ENCODE measurements around the gene BUD13. TPM values are rescaled to one million over a fixed set of nuclear protein-coding genes. Genes with fewer than 3 reads are reported as not detected.

BUD13 gene
- total RNA-seq, 1 donor from 2014 or later = 18.8 TPM

- peaks cover 6 to 15% (median 11%) of the 10 kb centered on the region in 3 donors for H3K4me1 ChIP-seq (ENCODE audit: control insufficient read depth in 3 of 3, insufficient read depth in 3 of 3, low read length in 3 of 3)
- H3K27ac ChIP-seq (ENCODE audit: low read depth, low read length) = no peak overlapping the region
- peaks cover 0 to 8% (median 2%) of the 10 kb centered on the region in 3 donors for H3K27me3 ChIP-seq (ENCODE audit: control insufficient read depth in 3 of 3, insufficient read depth in 3 of 3, low read length in 3 of 3)
- H3K36me3 ChIP-seq (ENCODE audit: control insufficient read depth in 3 of 3, insufficient read depth in 3 of 3, low read length in 3 of 3) = no peaks in the 10 kb centered on the region
- H3K9ac ChIP-seq (ENCODE audit: low read depth in 1 of 3, low read length in 3 of 3) = no peak overlapping the region
- H3K9me3 ChIP-seq (ENCODE audit: control insufficient read depth in 3 of 3, low read length in 3 of 3) = no peaks in the 10 kb centered on the region
- H3K4me3 ChIP-seq (ENCODE audit: low read length in 3 of 3) = no peak overlapping the region
Observed at GRCh38 chr11:116723511-116723910, 49.3 kb downstream of the BUD13 start.

- H3K27me3 ChIP-seq (ENCODE audit: control insufficient read depth in 3 of 3, insufficient read depth in 3 of 3, low read length in 3 of 3) = peaks cover 0 to 4% (median 3%) of the 10 kb centered on the region in 3 donors
- no peak overlapping the region for H3K27ac ChIP-seq (ENCODE audit: low read depth, low read length)
- no peak overlapping the region for H3K4me3 ChIP-seq (ENCODE audit: low read length in 3 of 3)
- H3K36me3 ChIP-seq (ENCODE audit: control insufficient read depth in 3 of 3, insufficient read depth in 3 of 3, low read length in 3 of 3) = no peaks in the 10 kb centered on the region
- H3K4me1 ChIP-seq (ENCODE audit: control insufficient read depth in 3 of 3, insufficient read depth in 3 of 3, low read length in 3 of 3) = peaks cover 6 to 15% (median 11%) of the 10 kb centered on the region in 3 donors
- no peaks in the 10 kb centered on the region for H3K9me3 ChIP-seq (ENCODE audit: control insufficient read depth in 3 of 3, low read length in 3 of 3)
- no peak overlapping the region for H3K9ac ChIP-seq (ENCODE audit: low read depth in 1 of 3, low read length in 3 of 3)
Observed at GRCh38 chr11:116721988-116722387, 50.8 kb downstream of the BUD13 start.

GRCh38 chr11:116720895-116721294 lies 51.9 kb downstream of the BUD13 start:
- Histone ChIP-seq H3K4me3 (ENCODE audit: low read length in 3 of 3) (no peak overlapping the region), H3K27me3 (ENCODE audit: control insufficient read depth in 3 of 3, insufficient read depth in 3 of 3, low read length in 3 of 3) (peaks cover 0 to 3% (median 0%) of the 10 kb centered on the region in 3 donors), H3K9me3 (ENCODE audit: control insufficient read depth in 3 of 3, low read length in 3 of 3) (no peaks in the 10 kb centered on the region), H3K36me3 (ENCODE audit: control insufficient read depth in 3 of 3, insufficient read depth in 3 of 3, low read length in 3 of 3) (no peaks in the 10 kb centered on the region), H3K9ac (ENCODE audit: low read depth in 1 of 3, low read length in 3 of 3) (no peak overlapping the region), H3K4me1 (ENCODE audit: control insufficient read depth in 3 of 3, insufficient read depth in 3 of 3, low read length in 3 of 3) (peaks cover 5 to 7% (median 7%) of the 10 kb centered on the region in 3 donors), H3K27ac (ENCODE audit: low read depth, low read length) (no peak overlapping the region)

GRCh38 chr11:116718955-116719501 lies 53.8 kb downstream of the BUD13 start:
- Histone ChIP-seq H3K36me3 (ENCODE audit: control insufficient read depth in 3 of 3, insufficient read depth in 3 of 3, low read length in 3 of 3) (no peaks in the 10 kb centered on the region), H3K27ac (ENCODE audit: low read depth, low read length) (no peak overlapping the region), H3K9ac (ENCODE audit: low read depth in 1 of 3, low read length in 3 of 3) (no peak overlapping the region), H3K4me1 (ENCODE audit: control insufficient read depth in 3 of 3, insufficient read depth in 3 of 3, low read length in 3 of 3) (no peaks in the 10 kb centered on the region), H3K4me3 (ENCODE audit: low read length in 3 of 3) (no peak overlapping the region), H3K27me3 (ENCODE audit: control insufficient read depth in 3 of 3, insufficient read depth in 3 of 3, low read length in 3 of 3) (peaks cover 0 to 3% (median under 1%) of the 10 kb centered on the region in 3 donors), H3K9me3 (ENCODE audit: control insufficient read depth in 3 of 3, low read length in 3 of 3) (no peaks in the 10 kb centered on the region)

- Histone ChIP-seq H3K36me3 (ENCODE audit: control insufficient read depth in 3 of 3, insufficient read depth in 3 of 3, low read length in 3 of 3) (no peaks in the 10 kb centered on the region), H3K9ac (ENCODE audit: low read depth in 1 of 3, low read length in 3 of 3) (no peak overlapping the region), H3K9me3 (ENCODE audit: control insufficient read depth in 3 of 3, low read length in 3 of 3) (no peaks in the 10 kb centered on the region), H3K4me3 (ENCODE audit: low read length in 3 of 3) (no peak overlapping the region), H3K27ac (ENCODE audit: low read depth, low read length) (no peak overlapping the region), H3K27me3 (ENCODE audit: control insufficient read depth in 3 of 3, insufficient read depth in 3 of 3, low read length in 3 of 3) (peaks cover 0 to 7% (median 3%) of the 10 kb centered on the region in 3 donors), H3K4me1 (ENCODE audit: control insufficient read depth in 3 of 3, insufficient read depth in 3 of 3, low read length in 3 of 3) (no peaks in the 10 kb centered on the region)
Observed at GRCh38 chr11:116716621-116717020, 56.2 kb downstream of the BUD13 start.

GRCh38 chr11:116715383-116715782 lies 57.4 kb downstream of the BUD13 start:
- H3K9ac ChIP-seq (ENCODE audit: low read depth in 1 of 3, low read length in 3 of 3) = no peak overlapping the region

GRCh38 chr11:116714902-116715301 lies 57.9 kb downstream of the BUD13 start:
- Histone ChIP-seq H3K9ac (ENCODE audit: low read depth in 1 of 3, low read length in 3 of 3) (no peak overlapping the region), H3K36me3 (ENCODE audit: control insufficient read depth in 3 of 3, insufficient read depth in 3 of 3, low read length in 3 of 3) (no peaks in the 10 kb centered on the region), H3K9me3 (ENCODE audit: control insufficient read depth in 3 of 3, low read length in 3 of 3) (no peaks in the 10 kb centered on the region), H3K4me1 (ENCODE audit: control insufficient read depth in 3 of 3, insufficient read depth in 3 of 3, low read length in 3 of 3) (no peaks in the 10 kb centered on the region), H3K27ac (ENCODE audit: low read depth, low read length) (no peak overlapping the region), H3K4me3 (ENCODE audit: low read length in 3 of 3) (no peak overlapping the region), H3K27me3 (ENCODE audit: control insufficient read depth in 3 of 3, insufficient read depth in 3 of 3, low read length in 3 of 3) (peaks cover 8 to 19% (median 11%) of the 10 kb centered on the region in 3 donors)

More at GRCh38 chr11:116715383-116715782, 57.4 kb downstream of the BUD13 start:
- no peak overlapping the region for H3K4me3 ChIP-seq (ENCODE audit: low read length in 3 of 3)
- no peaks in the 10 kb centered on the region for H3K4me1 ChIP-seq (ENCODE audit: control insufficient read depth in 3 of 3, insufficient read depth in 3 of 3, low read length in 3 of 3)
- no peak overlapping the region for H3K27ac ChIP-seq (ENCODE audit: low read depth, low read length)
- no peaks in the 10 kb centered on the region for H3K36me3 ChIP-seq (ENCODE audit: control insufficient read depth in 3 of 3, insufficient read depth in 3 of 3, low read length in 3 of 3)
- no peaks in the 10 kb centered on the region for H3K9me3 ChIP-seq (ENCODE audit: control insufficient read depth in 3 of 3, low read length in 3 of 3)
- H3K27me3 ChIP-seq (ENCODE audit: control insufficient read depth in 3 of 3, insufficient read depth in 3 of 3, low read length in 3 of 3) = peaks cover 8 to 19% (median 10%) of the 10 kb centered on the region in 3 donors

GRCh38 chr11:116712428-116712827 lies 60.4 kb downstream of the BUD13 start:
- H3K9me3 ChIP-seq (ENCODE audit: control insufficient read depth in 3 of 3, low read length in 3 of 3) = no peaks in the 10 kb centered on the region
- no peak overlapping the region for H3K4me3 ChIP-seq (ENCODE audit: low read length in 3 of 3)
- no peak overlapping the region for H3K27ac ChIP-seq (ENCODE audit: low read depth, low read length)
- no peaks in the 10 kb centered on the region for H3K36me3 ChIP-seq (ENCODE audit: control insufficient read depth in 3 of 3, insufficient read depth in 3 of 3, low read length in 3 of 3)
- peaks cover 0 to 5% (median 5%) of the 10 kb centered on the region in 3 donors for H3K4me1 ChIP-seq (ENCODE audit: control insufficient read depth in 3 of 3, insufficient read depth in 3 of 3, low read length in 3 of 3)
- no peak overlapping the region for H3K9ac ChIP-seq (ENCODE audit: low read depth in 1 of 3, low read length in 3 of 3)
- H3K27me3 ChIP-seq (ENCODE audit: control insufficient read depth in 3 of 3, insufficient read depth in 3 of 3, low read length in 3 of 3) = peaks cover 12 to 34% (median 22%) of the 10 kb centered on the region in 3 donors

GRCh38 chr11:116710762-116711161 lies 62.0 kb downstream of the BUD13 start:
- H3K27ac ChIP-seq (ENCODE audit: low read depth, low read length) = no peak overlapping the region
- H3K27me3 ChIP-seq (ENCODE audit: control insufficient read depth in 3 of 3, insufficient read depth in 3 of 3, low read length in 3 of 3) = peaks cover 16 to 35% (median 23%) of the 10 kb centered on the region in 3 donors
- no peaks in the 10 kb centered on the region for H3K9me3 ChIP-seq (ENCODE audit: control insufficient read depth in 3 of 3, low read length in 3 of 3)
- H3K4me3 ChIP-seq (ENCODE audit: low read length in 3 of 3) = no peak overlapping the region
- no peak overlapping the region for H3K9ac ChIP-seq (ENCODE audit: low read depth in 1 of 3, low read length in 3 of 3)
- no peaks in the 10 kb centered on the region for H3K36me3 ChIP-seq (ENCODE audit: control insufficient read depth in 3 of 3, insufficient read depth in 3 of 3, low read length in 3 of 3)
- H3K4me1 ChIP-seq (ENCODE audit: control insufficient read depth in 3 of 3, insufficient read depth in 3 of 3, low read length in 3 of 3) = peaks cover 0 to 12% (median 6%) of the 10 kb centered on the region in 3 donors

GRCh38 chr11:116710001-116710674 lies 62.6 kb downstream of the BUD13 start:
- peaks cover 18 to 35% (median 23%) of the 10 kb centered on the region in 3 donors for H3K27me3 ChIP-seq (ENCODE audit: control insufficient read depth in 3 of 3, insufficient read depth in 3 of 3, low read length in 3 of 3)
- H3K4me3 ChIP-seq (ENCODE audit: low read length in 3 of 3) = no peak overlapping the region
- no peaks in the 10 kb centered on the region for H3K9me3 ChIP-seq (ENCODE audit: control insufficient read depth in 3 of 3, low read length in 3 of 3)
- H3K9ac ChIP-seq (ENCODE audit: low read depth in 1 of 3, low read length in 3 of 3) = no peak overlapping the region
- no peaks in the 10 kb centered on the region for H3K36me3 ChIP-seq (ENCODE audit: control insufficient read depth in 3 of 3, insufficient read depth in 3 of 3, low read length in 3 of 3)
- H3K4me1 ChIP-seq (ENCODE audit: control insufficient read depth in 3 of 3, insufficient read depth in 3 of 3, low read length in 3 of 3) = peaks cover 0 to 12% (median 6%) of the 10 kb centered on the region in 3 donors
- no peak overlapping the region for H3K27ac ChIP-seq (ENCODE audit: low read depth, low read length)
